Neural progenitor cell (in vitro differentiated cells): ENCODE results near the gene ZNF844.

Source experiments
- CTCF ChIP-seq: fragments of 200-600 bp; sonication (generic); IDR thresholded peaks from 2 replicates; pipeline ENCODE4 v1.5.1; 2017; ENCODE audit warnings: antibody characterized with exemption, mild to moderate bottlenecking
- EZH2 ChIP-seq: fragments of 200-600 bp; sonication (generic); IDR thresholded peaks from 2 replicates; pipeline ENCODE4 v1.6.1; 2017; ENCODE audit warnings: antibody characterized with exemption, mild to moderate bottlenecking, moderate library complexity
- EZH2phosphoT487 ChIP-seq: fragments of 200-600 bp; sonication (generic); IDR thresholded peaks from 2 replicates; pipeline ENCODE4 v1.6.1; 2017; ENCODE audit warnings: antibody characterized with exemption

- TF ChIP-seq CTCF: no peak
- no peak for TF ChIP-seq EZH2phosphoT487
- TF ChIP-seq EZH2: no peak
These were observed 29.0 kb upstream of the ZNF844 start, which contains the start of gene ZNF433 for GRCh38 chr19:12035220-12036172.
